Measurements from ENCODE around the gene NMT1. TPM values are rescaled to one million over a fixed set of nuclear protein-coding genes. Genes with fewer than 3 reads are reported as not detected.

Gene NMT1
- total and polyA plus RNA-seq, 7 experiments from 2014 or later = 37.5 to 136 (median 84.2) TPM

DNA sequence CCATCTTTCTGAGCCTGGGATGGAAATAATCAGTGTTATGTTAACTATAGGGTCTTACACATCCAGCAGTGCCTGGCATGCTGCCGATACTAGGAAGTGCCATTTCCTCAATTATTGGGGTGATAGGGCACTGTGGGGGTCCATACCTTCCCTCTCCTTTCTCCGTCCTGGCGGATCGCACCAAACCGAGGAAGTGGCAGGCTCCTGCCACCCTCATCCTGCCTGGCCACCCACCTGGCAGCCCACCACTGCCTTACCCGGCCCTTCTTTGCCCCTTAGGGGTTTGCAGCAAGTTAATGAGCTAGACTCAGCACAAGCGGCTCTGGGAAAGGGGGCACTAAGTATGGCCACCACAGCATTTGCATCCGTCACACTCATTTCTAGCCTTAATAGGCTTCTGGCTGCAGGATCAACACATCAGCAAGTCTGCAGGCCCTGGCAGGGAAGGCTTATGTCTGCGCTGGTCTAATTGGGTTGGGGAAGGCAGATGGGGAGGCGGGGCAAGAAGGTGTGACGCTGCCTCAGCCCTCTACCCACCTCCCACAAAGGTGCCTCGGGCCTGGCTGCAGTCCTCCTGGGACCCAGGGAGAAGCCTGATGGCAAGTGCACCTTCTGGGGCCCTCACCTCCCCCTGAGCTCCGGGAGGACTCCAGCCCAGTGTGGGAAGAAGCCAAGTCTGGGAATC lies 38.3 kb upstream of the NMT1 start:
- peaks cover 0 to 11% of the 10 kb centered on the region in 2 donors for H3K27me3 ChIP-seq (ENCODE audit: control insufficient read depth in 2 of 2, insufficient read depth in 2 of 2, low read length in 2 of 2)
- Mint-ChIP-seq H3K27ac (peak overlapping the region in 2 of 9 donors; percentile 22 to 62), H3K36me3 (peaks cover 0 to 11% (median 3%) of the 10 kb centered on the region in 5 donors), H3K9me3 (no peaks in the 10 kb centered on the region), H3K27me3 (peaks cover 30 to 32% (median 32%) of the 10 kb centered on the region in 5 donors), H3K4me3 (peak overlapping the region in 2 of 10 donors; percentile 25 to 33), H3K4me1 (peaks cover 6 to 26% (median 18%) of the 10 kb centered on the region in 7 donors)
- no peak for ATAC-seq
- no peak overlapping the region for H3K27ac ChIP-seq (ENCODE audit: low read depth, low read length)
- H3K36me3 ChIP-seq (ENCODE audit: control insufficient read depth in 2 of 3, insufficient read depth in 3 of 3, low read length in 3 of 3) = peaks cover 0 to 16% (median 0%) of the 10 kb centered on the region in 3 experiments
- intact Hi-C loops (cut with micrococcal nuclease) = loop anchor here (1.0 to 5.0 kb wide), 8 partner anchors 28 to 247 kb away; partner anchors contain the start of genes DCAKD (in 1 of the 2) and KIF18B (in 1 of the 2)
- POLR2A ChIA-PET = no interaction called here
- H3K4me3 ChIP-seq (ENCODE audit: low read length) = no peak overlapping the region
- H3K9me3 ChIP-seq (ENCODE audit: control insufficient read depth in 2 of 3, low read length in 3 of 3) = no peaks in the 10 kb centered on the region
- no peak for DNase-seq
- peaks cover 15 to 17% of the 10 kb centered on the region in 2 donors for H3K4me1 ChIP-seq (ENCODE audit: control insufficient read depth in 2 of 2, insufficient read depth in 2 of 2, low read length in 2 of 2)
- CTCF ChIA-PET = interaction anchor here (0.7 to 3.0 kb wide), 12 partner anchors 9 to 274 kb away, joined by 3 to 19 read pairs (median 4); partner anchors contain the start of gene DCAKD

GRCh38 chr17:45029096-45029495 lies 32.0 kb upstream of the NMT1 start:
- no peak overlapping the region for H3K4me3 ChIP-seq (ENCODE audit: low read length)
- H3K9me3 ChIP-seq (ENCODE audit: control insufficient read depth in 2 of 3, low read length in 3 of 3) = no peaks in the 10 kb centered on the region
- DNase-seq = no peak
- Mint-ChIP-seq H3K4me3 (no peak overlapping the region), H3K9me3 (no peaks in the 10 kb centered on the region), H3K36me3 (peaks cover under 1 to 34% (median 16%) of the 10 kb centered on the region in 5 donors), H3K4me1 (peaks cover 0 to 3% (median 0%) of the 10 kb centered on the region in 7 donors), H3K27me3 (no peaks in the 10 kb centered on the region), H3K27ac (no peak overlapping the region)
- H3K36me3 ChIP-seq (ENCODE audit: control insufficient read depth in 2 of 3, insufficient read depth in 3 of 3, low read length in 3 of 3) = peaks cover 0 to 66% (median 2%) of the 10 kb centered on the region in 3 experiments
- no peaks in the 10 kb centered on the region for H3K27me3 ChIP-seq (ENCODE audit: control insufficient read depth in 2 of 2, insufficient read depth in 2 of 2, low read length in 2 of 2)
- POLR2A ChIA-PET = no interaction called here
- H3K27ac ChIP-seq (ENCODE audit: low read depth, low read length) = no peak overlapping the region
- no peak for ATAC-seq
- CTCF ChIA-PET = no interaction called here
- intact Hi-C loops (cut with micrococcal nuclease) = no loop called here
- H3K4me1 ChIP-seq (ENCODE audit: control insufficient read depth in 2 of 2, insufficient read depth in 2 of 2, low read length in 2 of 2) = no peaks in the 10 kb centered on the region

DNA sequence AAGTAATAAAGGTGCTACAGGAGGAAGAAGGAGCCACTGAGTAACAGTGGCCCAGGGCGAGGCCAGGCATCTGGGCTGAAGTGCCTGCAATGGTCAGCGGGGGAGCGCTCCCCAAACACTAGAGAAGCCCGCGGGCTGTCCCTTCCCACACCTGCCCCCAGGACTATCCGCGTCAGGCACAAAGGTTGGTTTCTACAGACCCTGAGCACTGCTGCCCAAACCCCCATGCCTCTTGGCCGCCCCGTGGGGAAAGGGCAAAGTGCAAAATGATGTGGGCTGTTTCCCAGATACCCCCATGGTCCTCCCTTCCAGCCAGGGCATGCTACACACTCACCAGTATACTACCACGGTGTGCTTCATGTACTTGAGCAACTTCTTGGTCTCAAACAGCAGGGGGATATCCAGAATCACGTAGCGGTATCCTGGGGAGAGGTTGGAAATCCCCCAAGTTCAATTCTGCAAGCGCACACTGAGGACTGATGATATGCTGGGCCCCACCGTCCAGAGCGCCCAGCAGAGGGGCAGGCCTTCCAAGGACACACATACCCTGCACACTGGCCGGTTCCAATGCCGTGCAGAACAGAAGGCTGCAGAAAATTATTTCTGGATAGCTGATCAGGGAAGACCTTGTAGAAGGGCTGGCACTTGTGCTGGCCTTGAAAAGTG lies 31.2 kb upstream of the NMT1 start:
- ATAC-seq = no peak
- H3K9me3 Mint-ChIP-seq = no peaks in the 10 kb centered on the region
- Histone ChIP-seq H3K4me3 (ENCODE audit: low read length) (no peak overlapping the region), H3K9me3 (ENCODE audit: control insufficient read depth in 2 of 3, low read length in 3 of 3) (no peaks in the 10 kb centered on the region), H3K36me3 (ENCODE audit: control insufficient read depth in 2 of 3, insufficient read depth in 3 of 3, low read length in 3 of 3) (peaks cover 0 to 66% (median 5%) of the 10 kb centered on the region in 3 experiments), H3K27me3 (ENCODE audit: control insufficient read depth in 2 of 2, insufficient read depth in 2 of 2, low read length in 2 of 2) (no peaks in the 10 kb centered on the region), H3K27ac (ENCODE audit: low read depth, low read length) (no peak overlapping the region), H3K4me1 (ENCODE audit: control insufficient read depth in 2 of 2, insufficient read depth in 2 of 2, low read length in 2 of 2) (no peaks in the 10 kb centered on the region)
- H3K4me3 Mint-ChIP-seq = no peak overlapping the region
- H3K27ac Mint-ChIP-seq = peak overlapping the region in 1 of 9 donors; percentile 41
- H3K36me3 Mint-ChIP-seq = peaks cover 5 to 42% (median 16%) of the 10 kb centered on the region in 5 donors
- H3K4me1 Mint-ChIP-seq = peaks cover 0 to 6% (median 3%) of the 10 kb centered on the region in 7 donors
- POLR2A ChIA-PET = no interaction called here
- no peak for DNase-seq
- CTCF ChIA-PET = no interaction called here
- intact Hi-C loops (cut with micrococcal nuclease) = no loop called here
- H3K27me3 Mint-ChIP-seq = no peaks in the 10 kb centered on the region

- no peaks in the 10 kb centered on the region for H3K27me3 Mint-ChIP-seq
- H3K36me3 ChIP-seq (ENCODE audit: control insufficient read depth in 2 of 3, insufficient read depth in 3 of 3, low read length in 3 of 3) = peaks cover 0 to 68% (median 5%) of the 10 kb centered on the region in 3 experiments
- DNase-seq = no peak
- CTCF ChIA-PET = no interaction called here
- no peaks in the 10 kb centered on the region for H3K4me1 ChIP-seq (ENCODE audit: control insufficient read depth in 2 of 2, insufficient read depth in 2 of 2, low read length in 2 of 2)
- H3K27ac Mint-ChIP-seq = no peak overlapping the region
- no peaks in the 10 kb centered on the region for H3K9me3 Mint-ChIP-seq
- H3K36me3 Mint-ChIP-seq = peaks cover 5 to 42% (median 16%) of the 10 kb centered on the region in 5 donors
- H3K9me3 ChIP-seq (ENCODE audit: control insufficient read depth in 2 of 3, low read length in 3 of 3) = no peaks in the 10 kb centered on the region
- no peak overlapping the region for H3K27ac ChIP-seq (ENCODE audit: low read depth, low read length)
- no peak for ATAC-seq
- no peak overlapping the region for H3K4me3 Mint-ChIP-seq
- H3K4me3 ChIP-seq (ENCODE audit: low read length) = no peak overlapping the region
- H3K27me3 ChIP-seq (ENCODE audit: control insufficient read depth in 2 of 2, insufficient read depth in 2 of 2, low read length in 2 of 2) = no peaks in the 10 kb centered on the region
- POLR2A ChIA-PET = no interaction called here
- peaks cover 0 to 6% (median 3%) of the 10 kb centered on the region in 7 donors for H3K4me1 Mint-ChIP-seq
- intact Hi-C loops (cut with micrococcal nuclease) = no loop called here
These were observed 30.4 kb upstream of the NMT1 start for GRCh38 chr17:45030733-45031132.

DNA sequence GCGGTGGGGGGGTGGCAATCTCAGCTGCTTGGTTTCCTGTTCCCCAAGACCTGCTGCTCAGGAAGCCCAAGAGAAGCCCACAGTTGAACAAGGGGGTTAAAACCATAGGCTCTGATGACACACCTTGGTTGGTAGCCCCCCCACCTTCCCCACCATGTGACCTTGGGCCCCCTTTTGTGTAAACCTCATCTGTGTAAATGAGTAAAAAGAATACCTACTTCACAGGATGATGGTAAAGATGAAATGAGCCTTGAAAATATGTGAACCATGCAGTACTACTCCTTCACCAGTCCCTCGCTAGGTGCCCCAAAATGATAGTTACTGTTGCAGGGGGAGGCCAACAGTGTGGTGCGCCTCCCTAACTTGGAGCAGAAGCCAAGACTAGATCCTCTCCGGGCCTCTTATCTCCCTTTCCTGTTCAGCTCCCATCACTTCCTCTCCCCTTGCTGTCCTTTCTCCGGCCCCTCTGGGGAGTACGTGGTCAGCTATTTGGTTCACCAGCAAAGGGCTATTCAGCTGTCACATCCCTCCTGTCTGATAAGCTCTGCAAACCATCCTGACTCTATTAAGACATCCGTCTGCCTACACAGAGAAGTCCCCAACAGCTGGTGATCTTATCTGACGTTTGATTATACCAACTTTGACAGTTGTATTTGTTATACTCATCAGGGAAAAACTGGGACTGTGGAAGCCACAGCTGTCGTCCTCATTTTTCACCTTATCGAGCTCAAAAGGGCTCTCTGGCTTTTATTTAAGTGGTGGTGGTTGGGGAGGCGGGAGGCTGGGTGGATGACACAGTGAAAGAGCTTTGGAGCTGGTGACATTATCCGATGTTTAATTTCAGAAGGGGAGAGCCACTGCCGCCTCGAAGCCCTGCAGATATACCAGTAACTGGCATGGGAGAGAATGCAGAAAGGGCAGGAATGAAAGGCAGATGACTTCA lies 29.6 kb upstream of the NMT1 start:
- Histone ChIP-seq H3K36me3 (ENCODE audit: control insufficient read depth in 2 of 3, insufficient read depth in 3 of 3, low read length in 3 of 3) (peaks cover 0 to 68% (median 5%) of the 10 kb centered on the region in 3 experiments), H3K9me3 (ENCODE audit: control insufficient read depth in 2 of 3, low read length in 3 of 3) (no peaks in the 10 kb centered on the region), H3K27me3 (ENCODE audit: control insufficient read depth in 2 of 2, insufficient read depth in 2 of 2, low read length in 2 of 2) (no peaks in the 10 kb centered on the region), H3K27ac (ENCODE audit: low read depth, low read length) (no peak overlapping the region), H3K4me1 (ENCODE audit: control insufficient read depth in 2 of 2, insufficient read depth in 2 of 2, low read length in 2 of 2) (no peaks in the 10 kb centered on the region), H3K4me3 (ENCODE audit: low read length) (no peak overlapping the region)
- intact Hi-C loops (cut with micrococcal nuclease) = no loop called here
- no peak for DNase-seq
- ChIA-PET POLR2A (no interaction called here), CTCF (interaction anchor here (1.2 kb wide), 1 partner anchor 9 kb away, joined by 4 read pairs; no protein-coding TSS in a partner anchor)
- Mint-ChIP-seq H3K27ac (peak overlapping the region in 1 of 9 donors; percentile 41), H3K27me3 (no peaks in the 10 kb centered on the region), H3K4me1 (peaks cover 0 to 6% (median 3%) of the 10 kb centered on the region in 7 donors), H3K36me3 (peaks cover 5 to 40% (median 16%) of the 10 kb centered on the region in 5 donors), H3K4me3 (no peak overlapping the region), H3K9me3 (no peaks in the 10 kb centered on the region)
- ATAC-seq = no peak

- Histone ChIP-seq H3K9me3 (ENCODE audit: control insufficient read depth in 2 of 3, low read length in 3 of 3) (no peaks in the 10 kb centered on the region), H3K36me3 (ENCODE audit: control insufficient read depth in 2 of 3, insufficient read depth in 3 of 3, low read length in 3 of 3) (peaks cover 0 to 65% (median 5%) of the 10 kb centered on the region in 3 experiments), H3K27me3 (ENCODE audit: control insufficient read depth in 2 of 2, insufficient read depth in 2 of 2, low read length in 2 of 2) (no peaks in the 10 kb centered on the region), H3K27ac (ENCODE audit: low read depth, low read length) (no peak overlapping the region), H3K4me3 (ENCODE audit: low read length) (no peak overlapping the region), H3K4me1 (ENCODE audit: control insufficient read depth in 2 of 2, insufficient read depth in 2 of 2, low read length in 2 of 2) (no peaks in the 10 kb centered on the region)
- intact Hi-C loops (cut with micrococcal nuclease) = no loop called here
- Mint-ChIP-seq H3K27ac (no peak overlapping the region), H3K36me3 (peaks cover 5 to 39% (median 16%) of the 10 kb centered on the region in 5 donors), H3K4me3 (no peak overlapping the region), H3K4me1 (peaks cover 0 to 6% (median 3%) of the 10 kb centered on the region in 7 donors), H3K9me3 (no peaks in the 10 kb centered on the region), H3K27me3 (no peaks in the 10 kb centered on the region)
- no peak for DNase-seq
- POLR2A ChIA-PET = no interaction called here
- no peak for ATAC-seq
- CTCF ChIA-PET = interaction anchor here (1.2 kb wide), 1 partner anchor 10 kb away, joined by 4 read pairs; no protein-coding TSS in a partner anchor
These were observed 29.0 kb upstream of the NMT1 start for GRCh38 chr17:45032174-45032541.

Measured in naive thymus-derived CD4-positive, alpha-beta T cell (primary cell).